Right lung (tissue), 5 donors: ENCODE data around the gene DPM3. TPM values are rescaled to one million over a fixed set of nuclear protein-coding genes. Genes with fewer than 3 reads are reported as not detected.
A peak's percentile ranks its signal among the peaks of the same experiment; 100 is the strongest.
"Not testable (repeated sequence)": the region's sequence is repeated elsewhere in the genome, so short reads cannot be mapped to it uniquely, and the experiment has no call there.

Experiments
- DNase-seq, 2 donors: peaks; one replicate each; pipeline ENCODE4 v3.0.0-alpha.2; 2013
- polyA plus RNA-seq, 5 donors: library from polyadenylated mRNA; unstranded; fragments of 120-200 nt; gene quantifications; one replicate each; pipeline versions ENCODE4 v1.2.1 to v1.2.3, GENCODE V29; 2013; ENCODE audit warnings: inconsistent platforms in 1 of 5, low replicate concordance in 1 of 5; ENCODE audit not compliant: insufficient read length in 5 of 5, insufficient read depth in 1 of 5

DPM3 gene
- polyA plus RNA-seq, 5 donors, result 19.1 to 37.1 (median 26.6) TPM

GRCh38 chr1:155127105-155127966 is 13.0 kb downstream of the DPM3 start, which contains the start of gene EFNA1:
Gene EFNA1, plus strand, starts transcription at chr1:155127876. Its CDS starts 102 bp downstream, at chr1:155127978.
- peak; percentile 54 to 56 for DNase-seq

- peak; percentile 44 to 55 for DNase-seq
These were observed 13.7 kb downstream of the DPM3 start for GRCh38 chr1:155126556-155127104.

GRCh38 chr1:155125946-155126555 is 14.3 kb downstream of the DPM3 start:
- DNase-seq, result peak; percentile 45

GRCh38 chr1:155125511-155125945 is 14.8 kb downstream of the DPM3 start:
- no peak for DNase-seq

- no peak for DNase-seq
These were observed 15.5 kb downstream of the DPM3 start for GRCh38 chr1:155124503-155125463.

GRCh38 chr1:155123801-155124200 is 16.5 kb downstream of the DPM3 start:
- DNase-seq, result no peak

- no peak for DNase-seq
These were observed 18.0 kb downstream of the DPM3 start for GRCh38 chr1:155122308-155122707.

GRCh38 chr1:155121249-155121648 is 19.1 kb downstream of the DPM3 start:
- DNase-seq, result no peak

- no peak for DNase-seq
These were observed 20.1 kb downstream of the DPM3 start for GRCh38 chr1:155120253-155120652.

- DNase-seq, result not testable (repeated sequence)
These were observed 22.2 kb downstream of the DPM3 start for GRCh38 chr1:155118090-155118489.

GRCh38 chr1:155117610-155118009 is 22.7 kb downstream of the DPM3 start:
- no peak for DNase-seq

- DNase-seq, result no peak
These were observed 24.1 kb downstream of the DPM3 start for GRCh38 chr1:155116113-155116764.

GRCh38 chr1:155113450-155113980 is 26.8 kb downstream of the DPM3 start:
- DNase-seq, result no peak

GRCh38 chr1:155110826-155111225 is 29.5 kb downstream of the DPM3 start:
- DNase-seq, result no peak

- DNase-seq, result no peak
These were observed 29.9 kb downstream of the DPM3 start for GRCh38 chr1:155110381-155110780.

- DNase-seq, result no peak
These were observed 32.0 kb downstream of the DPM3 start for GRCh38 chr1:155108296-155108695.

- no peak for DNase-seq
These were observed 32.7 kb downstream of the DPM3 start for GRCh38 chr1:155107309-155108264.

GRCh38 chr1:155106862-155107261 is 33.5 kb downstream of the DPM3 start:
- no peak for DNase-seq

GRCh38 chr1:155105604-155106011 is 34.7 kb downstream of the DPM3 start:
- DNase-seq, result no peak
